CD4-positive, alpha-beta T cell treated with Interferon alpha-2 for 1 hour (primary cell): ENCODE measurements around the gene RFX8.

Source experiments
- DNase-seq, 2 donors: peaks; one replicate each; pipeline ENCODE4 v3.0.0-alpha.2; 2020 to 2022

The RFX8 gene

GRCh38 chr2:101405351-101405899 lies 69.5 kb downstream of the RFX8 start:
- no peak for DNase-seq

GRCh38 chr2:101403745-101404144 lies 71.2 kb downstream of the RFX8 start:
- no peak for DNase-seq

GRCh38 chr2:101402630-101403029 lies 72.3 kb downstream of the RFX8 start:
- no peak for DNase-seq

- no peak for DNase-seq
Observed at GRCh38 chr2:101401906-101402305, 73.0 kb downstream of the RFX8 start.

- DNase-seq: peak in 1 of 2 donors; percentile 15
Observed at GRCh38 chr2:101401326-101401665, 73.6 kb downstream of the RFX8 start.

- no peak for DNase-seq
Observed at GRCh38 chr2:101400506-101401325, 74.2 kb downstream of the RFX8 start.

GRCh38 chr2:101400048-101400447 lies 74.9 kb downstream of the RFX8 start:
- no peak for DNase-seq

- no peak for DNase-seq
Observed at GRCh38 chr2:101399021-101399799, 75.7 kb downstream of the RFX8 start.

- DNase-seq: no peak
Observed at GRCh38 chr2:101398116-101398821, 76.6 kb downstream of the RFX8 start.

GRCh38 chr2:101396316-101396717 lies 78.6 kb downstream of the RFX8 start:
- DNase-seq: no peak

GRCh38 chr2:101395545-101396315 lies 79.2 kb downstream of the RFX8 start:
- no peak for DNase-seq

GRCh38 chr2:101388232-101388631 lies 86.7 kb downstream of the RFX8 start:
- no peak for DNase-seq

GRCh38 chr2:101387151-101387834 lies 87.6 kb downstream of the RFX8 start, which contains the start of gene CREG2:
TSS of gene CREG2 (minus strand) at chr2:101387503. CDS start at chr2:101387457, 46 bp downstream.
- peak; percentile 43 to 67 for DNase-seq

GRCh38 chr2:101386599-101387150 lies 88.2 kb downstream of the RFX8 start:
- DNase-seq: no peak

- DNase-seq: no peak
Observed at GRCh38 chr2:101383016-101383541, 91.8 kb downstream of the RFX8 start.

- no peak for DNase-seq
Observed at GRCh38 chr2:101382442-101382841, 92.5 kb downstream of the RFX8 start.

GRCh38 chr2:101380376-101380775 lies 94.5 kb downstream of the RFX8 start:
- no peak for DNase-seq

- DNase-seq: no peak
Observed at GRCh38 chr2:101379091-101379490, 95.8 kb downstream of the RFX8 start.

- no peak for DNase-seq
Observed at GRCh38 chr2:101375653-101376052, 99.3 kb downstream of the RFX8 start.

GRCh38 chr2:101374821-101375561 lies 99.9 kb downstream of the RFX8 start:
- DNase-seq: no peak
